HG03378 (cell line): ENCODE data around the gene NEURL1.

Experiments used
- ATAC-seq: cut with Tn5 transposase; IDR thresholded peaks from one replicate; pipeline ENCODE4 v1.9.1; 2021; ENCODE audit warnings: mild to moderate bottlenecking, moderate library complexity; ENCODE audit not compliant: unreplicated experiment

The NEURL1 gene

GRCh38 chr10:103582331-103583123 lies 89.0 kb downstream of the NEURL1 start:
- ATAC-seq = no peak

GRCh38 chr10:103583871-103584215 lies 90.3 kb downstream of the NEURL1 start:
- ATAC-seq = no peak

- no peak for ATAC-seq
Measured at GRCh38 chr10:103584216-103585010, 90.9 kb downstream of the NEURL1 start.

- no peak for ATAC-seq
Measured at GRCh38 chr10:103585011-103585405, 91.5 kb downstream of the NEURL1 start.

GRCh38 chr10:103587073-103587472 lies 93.6 kb downstream of the NEURL1 start:
- ATAC-seq = no peak

GRCh38 chr10:103589074-103589630 lies 95.6 kb downstream of the NEURL1 start:
- no peak for ATAC-seq

GRCh38 chr10:103590060-103590459 lies 96.6 kb downstream of the NEURL1 start:
- ATAC-seq = no peak

- no peak for ATAC-seq
Measured at GRCh38 chr10:103590744-103591291, 97.3 kb downstream of the NEURL1 start.

- ATAC-seq = no peak
Measured at GRCh38 chr10:103592186-103593021, 98.9 kb downstream of the NEURL1 start.

GRCh38 chr10:103593022-103593570 lies 99.6 kb downstream of the NEURL1 start:
- ATAC-seq = no peak

GRCh38 chr10:103595933-103596726 lies 102.6 kb downstream of the NEURL1 start:
- ATAC-seq = no peak

- ATAC-seq = no peak
Measured at GRCh38 chr10:103597003-103597402, 103.5 kb downstream of the NEURL1 start.

GRCh38 chr10:103598654-103599115 lies 105.2 kb downstream of the NEURL1 start:
- ATAC-seq = no peak

- ATAC-seq = no peak
Measured at GRCh38 chr10:103599211-103599610, 105.7 kb downstream of the NEURL1 start.

GRCh38 chr10:103599907-103600306 lies 106.4 kb downstream of the NEURL1 start:
- no peak for ATAC-seq

GRCh38 chr10:103600325-103600724 lies 106.8 kb downstream of the NEURL1 start:
- ATAC-seq = no peak

- no peak for ATAC-seq
Measured at GRCh38 chr10:103600956-103601569, 107.6 kb downstream of the NEURL1 start.

- no peak for ATAC-seq
Measured at GRCh38 chr10:103602028-103602851, 108.7 kb downstream of the NEURL1 start.
